WTC11 (cell line): ENCODE data around the gene SNX9. TPM values are rescaled to one million over a fixed set of nuclear protein-coding genes. Genes with fewer than 3 reads are reported as not detected.
"Not testable (repeated sequence)": the region's sequence is repeated elsewhere in the genome, so short reads cannot be mapped to it uniquely, and the experiment has no call there.

ENCODE experiments used
- ATAC-seq: fragments of 200-7000 bp; cut with Tn5 transposase; 2 replicates; pipeline ENCODE4 v1.10.0; 2021; ENCODE audit warnings: mild to moderate bottlenecking, moderate library complexity
- CTCF ChIA-PET: fragments of 300-600 bp; sonication (Branson Sonifier 250); formaldehyde crosslinking; loops from one replicate; lab custom pipeline; 2021; ENCODE audit warnings: antibody characterized with exemption; lab: Charles Lee
- POLR2A ChIA-PET: fragments of 350-600 bp; sonication (Branson Sonifier 250); formaldehyde crosslinking; loops from one replicate; lab custom pipeline; 2021; ENCODE audit warnings: antibody characterized with exemption; lab: Charles Lee
- DNase-seq: peaks from one replicate; pipeline ENCODE4 v3.0.0; 2021; ENCODE audit warnings: low spot score
- H3K27ac Mint-ChIP-seq: 2 replicates; pipeline ENCODE4 v1.8.0; 2021; ENCODE audit warnings: mixed read lengths
- H3K27me3 Mint-ChIP-seq: 2 replicates; pipeline ENCODE4 v1.8.0; 2021; ENCODE audit warnings: low read depth, mild to moderate bottlenecking, moderate library complexity, mixed read lengths
- H3K36me3 Mint-ChIP-seq: 2 replicates; pipeline ENCODE4 v1.8.0; 2021; ENCODE audit warnings: mixed read lengths
- H3K4me1 Mint-ChIP-seq: 2 replicates; pipeline ENCODE4 v1.8.0; 2022; ENCODE audit warnings: mixed read lengths
- H3K4me3 Mint-ChIP-seq: 2 replicates; pipeline ENCODE4 v1.8.0; 2021; ENCODE audit warnings: mild to moderate bottlenecking, moderate library complexity, mixed read lengths
- H3K9me3 Mint-ChIP-seq: 2 replicates; pipeline ENCODE4 v1.8.0; 2021; ENCODE audit warnings: mixed read lengths
- AFF4 ChIP-seq: sonication (generic); formaldehyde crosslinking; IDR thresholded peaks from 2 replicates; pipeline ENCODE4 v1.8.1; 2023; ENCODE audit warnings: mild to moderate bottlenecking, missing genetic modification reagents, borderline replicate concordance
- E2F4 ChIP-seq: sonication (generic); formaldehyde crosslinking; IDR thresholded peaks from 2 replicates; pipeline ENCODE4 v1.8.1; 2022; ENCODE audit warnings: low read depth, mild to moderate bottlenecking, moderate library complexity, missing genetic modification reagents, borderline replicate concordance
- IRF1 ChIP-seq: sonication (generic); formaldehyde crosslinking; IDR thresholded peaks from 2 replicates; pipeline ENCODE4 v1.8.0; 2023; ENCODE audit warnings: missing genetic modification reagents
- IRF2 ChIP-seq: sonication (generic); formaldehyde crosslinking; IDR thresholded peaks from 2 replicates; pipeline ENCODE4 v1.8.0; 2022; ENCODE audit warnings: low read depth, missing genetic modification reagents, borderline replicate concordance
- JUN ChIP-seq: sonication (generic); formaldehyde crosslinking; IDR thresholded peaks from 2 replicates; pipeline ENCODE4 v1.8.0; 2023; ENCODE audit warnings: mild to moderate bottlenecking, missing genetic modification reagents
- NFE2L1 ChIP-seq: sonication (generic); formaldehyde crosslinking; IDR thresholded peaks from 2 replicates; pipeline ENCODE4 v1.8.1; 2023; ENCODE audit warnings: missing genetic modification reagents
- NR3C1 ChIP-seq: sonication (generic); formaldehyde crosslinking; conservative IDR thresholded peaks from 2 replicates; pipeline ENCODE4 v1.8.1; 2023; ENCODE audit warnings: low read depth, mild to moderate bottlenecking, missing genetic modification reagents
- SMAD3 ChIP-seq: sonication (generic); formaldehyde crosslinking; IDR thresholded peaks from 2 replicates; pipeline ENCODE4 v1.8.0; 2022; ENCODE audit warnings: missing genetic modification reagents, mild to moderate bottlenecking, borderline replicate concordance
- SMAD4 ChIP-seq: sonication (generic); formaldehyde crosslinking; IDR thresholded peaks from 2 replicates; pipeline ENCODE4 v1.8.0; 2022; ENCODE audit warnings: mild to moderate bottlenecking, missing genetic modification reagents
- ZBTB43 ChIP-seq: sonication (generic); formaldehyde crosslinking; IDR thresholded peaks from 2 replicates; pipeline ENCODE4 v1.8.1; 2023; ENCODE audit warnings: mild to moderate bottlenecking, missing genetic modification reagents
- ZNF219 ChIP-seq: sonication (generic); formaldehyde crosslinking; IDR thresholded peaks from 2 replicates; pipeline ENCODE4 v1.8.0; 2023; ENCODE audit warnings: missing genetic modification reagents, mild to moderate bottlenecking, borderline replicate concordance
- ZNF423 ChIP-seq: fragments of 250-450 bp; sonication (Bioruptor Pico); IDR thresholded peaks from 2 replicates; pipeline ENCODE4 v2.1.2; 2022; ENCODE audit warnings: mild to moderate bottlenecking, moderate library complexity
- total RNA-seq: library from RNA; stranded (reverse); gene quantifications from 3 replicates; pipeline ENCODE4 v1.2.3, GENCODE V29; 2021
- TF ChIP-seq, protein P1 (sequence below): sonication (generic); formaldehyde crosslinking; IDR thresholded peaks from 2 replicates; pipeline ENCODE4 v1.8.0; 2022; ENCODE audit warnings: missing genetic modification reagents
- TF ChIP-seq, protein P2 (sequence below): sonication (generic); formaldehyde crosslinking; IDR thresholded peaks from 2 replicates; pipeline ENCODE4 v1.8.1; 2022; ENCODE audit warnings: missing genetic modification reagents, borderline replicate concordance
- TF ChIP-seq, protein P3 (sequence below): sonication (generic); formaldehyde crosslinking; IDR thresholded peaks from 2 replicates; pipeline ENCODE4 v1.8.1; 2022; ENCODE audit warnings: mild to moderate bottlenecking, missing genetic modification reagents, moderate library complexity, borderline replicate concordance

SNX9 gene
- total RNA-seq, 1 experiment from 2014 or later = 35.0 TPM

DNA sequence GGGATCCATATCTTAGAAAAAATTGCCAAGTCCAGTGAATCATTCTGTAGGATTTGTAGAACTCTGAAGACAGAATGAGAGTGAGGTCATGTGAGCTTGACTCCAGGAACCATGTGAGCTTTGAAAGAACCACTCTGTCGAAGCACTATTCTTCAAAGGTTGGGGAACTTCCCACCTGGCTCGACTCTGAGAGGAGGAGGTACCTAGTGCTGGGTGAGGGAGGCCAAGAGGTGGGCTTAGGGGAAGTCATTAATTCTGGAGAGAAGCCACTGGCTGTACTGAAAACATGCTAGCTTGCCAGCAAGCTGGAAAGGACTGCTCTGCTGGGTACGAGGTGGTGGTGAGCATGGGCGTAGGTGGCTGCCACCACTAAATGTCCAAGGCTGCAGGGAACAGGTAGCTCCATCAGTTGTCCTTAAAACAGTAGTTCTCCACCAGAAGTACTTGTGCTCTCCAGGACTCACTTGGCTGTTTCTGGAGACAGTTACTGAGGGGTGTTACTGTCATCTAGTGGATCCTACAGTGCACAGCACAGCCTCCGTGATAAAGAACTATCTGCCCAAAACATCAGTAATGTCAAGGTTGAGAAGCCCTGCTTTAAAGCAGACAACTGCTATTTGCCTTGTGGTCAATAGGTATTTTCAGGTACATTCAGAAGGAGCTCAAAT lies 124.0 kb downstream of the SNX9 start (continued):
- TF ChIP-seq SMAD3 (CRISPR knock-in tag) = no peak; the same call in 1 of the 2 replicates

DNA sequence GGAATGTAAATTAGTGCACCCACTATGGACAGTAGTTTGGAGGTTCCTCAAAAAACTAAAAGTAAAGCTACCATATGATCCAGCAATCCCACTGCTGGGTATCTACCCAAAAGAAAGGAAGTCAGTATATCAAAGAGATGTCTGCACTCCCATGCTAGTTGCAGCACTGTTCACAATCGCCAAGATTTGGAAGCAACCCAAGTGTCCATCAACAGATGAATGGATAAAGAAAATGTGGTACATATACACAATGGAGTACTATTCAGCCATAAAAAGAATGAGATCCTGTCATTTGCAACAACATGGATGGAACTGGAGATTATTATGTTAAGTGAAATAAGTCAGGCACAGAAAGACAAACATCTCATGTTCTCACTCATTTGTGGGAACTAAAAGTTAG lies 127.9 kb downstream of the SNX9 start:
- H3K4me3 Mint-ChIP-seq, ATAC-seq, CTCF ChIA-PET, POLR2A ChIA-PET, H3K36me3 Mint-ChIP-seq, H3K27me3 Mint-ChIP-seq, H3K27ac Mint-ChIP-seq, DNase-seq: not testable (repeated sequence)
- peaks cover 20% of the 10 kb centered on the region for H3K9me3 Mint-ChIP-seq
- peaks cover 11% of the 10 kb centered on the region; the same call in 1 of the 2 replicates for H3K4me1 Mint-ChIP-seq

GRCh38 chr6:157951828-157952227 lies 128.8 kb downstream of the SNX9 start:
- ChIA-PET POLR2A (interaction anchor here (0.6 kb wide), 1 partner anchor 16 kb away, joined by 3 read pairs; no protein-coding TSS in a partner anchor), CTCF (interaction anchor here (0.9 kb wide), 2 partner anchors 11 to 637 kb away, joined by 3 read pairs; no protein-coding TSS in a partner anchor)
- no peak for ATAC-seq
- DNase-seq = no peak
- H3K27me3 Mint-ChIP-seq = peaks cover 4% of the 10 kb centered on the region; the same call in 1 of the 2 replicates
- no peak overlapping the region for H3K4me3 Mint-ChIP-seq
- no peaks in the 10 kb centered on the region; the same call in 1 of the 2 replicates for H3K36me3 Mint-ChIP-seq
- peaks cover 20% of the 10 kb centered on the region for H3K9me3 Mint-ChIP-seq
- H3K4me1 Mint-ChIP-seq = peaks cover 11% of the 10 kb centered on the region; the same call in 1 of the 2 replicates
- H3K27ac Mint-ChIP-seq = no peak overlapping the region
- TF ChIP-seq, protein P1, sequence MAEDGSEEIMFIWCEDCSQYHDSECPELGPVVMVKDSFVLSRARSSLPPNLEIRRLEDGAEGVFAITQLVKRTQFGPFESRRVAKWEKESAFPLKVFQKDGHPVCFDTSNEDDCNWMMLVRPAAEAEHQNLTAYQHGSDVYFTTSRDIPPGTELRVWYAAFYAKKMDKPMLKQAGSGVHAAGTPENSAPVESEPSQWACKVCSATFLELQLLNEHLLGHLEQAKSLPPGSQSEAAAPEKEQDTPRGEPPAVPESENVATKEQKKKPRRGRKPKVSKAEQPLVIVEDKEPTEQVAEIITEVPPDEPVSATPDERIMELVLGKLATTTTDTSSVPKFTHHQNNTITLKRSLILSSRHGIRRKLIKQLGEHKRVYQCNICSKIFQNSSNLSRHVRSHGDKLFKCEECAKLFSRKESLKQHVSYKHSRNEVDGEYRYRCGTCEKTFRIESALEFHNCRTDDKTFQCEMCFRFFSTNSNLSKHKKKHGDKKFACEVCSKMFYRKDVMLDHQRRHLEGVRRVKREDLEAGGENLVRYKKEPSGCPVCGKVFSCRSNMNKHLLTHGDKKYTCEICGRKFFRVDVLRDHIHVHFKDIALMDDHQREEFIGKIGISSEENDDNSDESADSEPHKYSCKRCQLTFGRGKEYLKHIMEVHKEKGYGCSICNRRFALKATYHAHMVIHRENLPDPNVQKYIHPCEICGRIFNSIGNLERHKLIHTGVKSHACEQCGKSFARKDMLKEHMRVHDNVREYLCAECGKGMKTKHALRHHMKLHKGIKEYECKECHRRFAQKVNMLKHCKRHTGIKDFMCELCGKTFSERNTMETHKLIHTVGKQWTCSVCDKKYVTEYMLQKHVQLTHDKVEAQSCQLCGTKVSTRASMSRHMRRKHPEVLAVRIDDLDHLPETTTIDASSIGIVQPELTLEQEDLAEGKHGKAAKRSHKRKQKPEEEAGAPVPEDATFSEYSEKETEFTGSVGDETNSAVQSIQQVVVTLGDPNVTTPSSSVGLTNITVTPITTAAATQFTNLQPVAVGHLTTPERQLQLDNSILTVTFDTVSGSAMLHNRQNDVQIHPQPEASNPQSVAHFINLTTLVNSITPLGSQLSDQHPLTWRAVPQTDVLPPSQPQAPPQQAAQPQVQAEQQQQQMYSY (CRISPR knock-in tag) = no peak
- TF ChIP-seq NFE2L1 (CRISPR knock-in tag) = no peak
- no peak for TF ChIP-seq IRF2 (CRISPR knock-in tag)
- no peak for TF ChIP-seq E2F4 (CRISPR knock-in tag)
- TF ChIP-seq, protein P2, sequence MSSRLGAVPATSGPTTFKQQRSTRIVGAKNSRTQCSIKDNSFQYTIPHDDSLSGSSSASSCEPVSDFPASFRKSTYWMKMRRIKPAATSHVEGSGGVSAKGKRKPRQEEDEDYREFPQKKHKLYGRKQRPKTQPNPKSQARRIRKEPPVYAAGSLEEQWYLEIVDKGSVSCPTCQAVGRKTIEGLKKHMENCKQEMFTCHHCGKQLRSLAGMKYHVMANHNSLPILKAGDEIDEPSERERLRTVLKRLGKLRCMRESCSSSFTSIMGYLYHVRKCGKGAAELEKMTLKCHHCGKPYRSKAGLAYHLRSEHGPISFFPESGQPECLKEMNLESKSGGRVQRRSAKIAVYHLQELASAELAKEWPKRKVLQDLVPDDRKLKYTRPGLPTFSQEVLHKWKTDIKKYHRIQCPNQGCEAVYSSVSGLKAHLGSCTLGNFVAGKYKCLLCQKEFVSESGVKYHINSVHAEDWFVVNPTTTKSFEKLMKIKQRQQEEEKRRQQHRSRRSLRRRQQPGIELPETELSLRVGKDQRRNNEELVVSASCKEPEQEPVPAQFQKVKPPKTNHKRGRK (CRISPR knock-in tag) = no peak
- TF ChIP-seq, protein P3, sequence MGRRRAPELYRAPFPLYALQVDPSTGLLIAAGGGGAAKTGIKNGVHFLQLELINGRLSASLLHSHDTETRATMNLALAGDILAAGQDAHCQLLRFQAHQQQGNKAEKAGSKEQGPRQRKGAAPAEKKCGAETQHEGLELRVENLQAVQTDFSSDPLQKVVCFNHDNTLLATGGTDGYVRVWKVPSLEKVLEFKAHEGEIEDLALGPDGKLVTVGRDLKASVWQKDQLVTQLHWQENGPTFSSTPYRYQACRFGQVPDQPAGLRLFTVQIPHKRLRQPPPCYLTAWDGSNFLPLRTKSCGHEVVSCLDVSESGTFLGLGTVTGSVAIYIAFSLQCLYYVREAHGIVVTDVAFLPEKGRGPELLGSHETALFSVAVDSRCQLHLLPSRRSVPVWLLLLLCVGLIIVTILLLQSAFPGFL (CRISPR knock-in tag) = no peak
- no peak for TF ChIP-seq ZBTB43 (CRISPR knock-in tag)
- TF ChIP-seq ZNF219 (CRISPR knock-in tag) = no peak
- TF ChIP-seq JUN (CRISPR knock-in tag) = no peak
- TF ChIP-seq SMAD4 (CRISPR knock-in tag) = no peak
- no peak for TF ChIP-seq ZNF423 (CRISPR knock-in tag)
- TF ChIP-seq AFF4 (CRISPR knock-in tag) = no peak
- no peak for TF ChIP-seq IRF1
- no peak for TF ChIP-seq NR3C1
